Aorta (tissue), 5 donors: ENCODE measurements around the gene TPX2. TPM values are rescaled to one million over a fixed set of nuclear protein-coding genes. Genes with fewer than 3 reads are reported as not detected.

Source experiments
- ATAC-seq: fragments of 200-7000 bp; cut with Tn5 transposase; one replicate; pipeline ENCODE4 v1.9.1; 2022; ENCODE audit warnings: moderate library complexity; ENCODE audit not compliant: low FRiP score
- DNase-seq, 2 donors: peaks; one replicate each; pipeline ENCODE4 v3.0.0-alpha.2; 2020
- H3K27ac ChIP-seq, 2 donors: one replicate each; pipeline ENCODE4 v1.5.1; 2013; ENCODE audit warnings: low read length in 2 of 2, mild to moderate bottlenecking in 2 of 2, moderate library complexity in 2 of 2, control low read depth in 1 of 2, inconsistent platforms in 1 of 2, low read depth in 1 of 2
- H3K27me3 ChIP-seq, 2 donors: one replicate each; pipeline ENCODE4 v1.6.1; 2013; ENCODE audit warnings: control low read depth in 1 of 2, low read length in 1 of 2, mild to moderate bottlenecking in 1 of 2, moderate library complexity in 1 of 2; ENCODE audit not compliant: insufficient read depth in 2 of 2, control insufficient read depth in 1 of 2
- H3K36me3 ChIP-seq, 2 donors: one replicate each; pipeline ENCODE4 v1.6.1; 2013; ENCODE audit warnings: control low read depth in 1 of 2, low read length in 1 of 2, mild to moderate bottlenecking in 1 of 2; ENCODE audit not compliant: insufficient read depth in 2 of 2, control insufficient read depth in 1 of 2
- H3K4me1 ChIP-seq, 2 donors: one replicate each; pipeline ENCODE4 v1.6.1; 2013; ENCODE audit warnings: low read length in 2 of 2, control low read depth in 1 of 2, mild to moderate bottlenecking in 1 of 2, moderate library complexity in 1 of 2; ENCODE audit not compliant: insufficient read depth in 2 of 2, control insufficient read depth in 1 of 2
- H3K4me3 ChIP-seq, 2 donors: one replicate each; pipeline ENCODE4 v1.5.1; 2013; ENCODE audit warnings: low read length in 2 of 2, control low read depth in 1 of 2, mild to moderate bottlenecking in 1 of 2
- H3K9me3 ChIP-seq: one replicate; pipeline ENCODE4 v1.6.1; 2013; ENCODE audit warnings: mild to moderate bottlenecking, low read length; ENCODE audit not compliant: control insufficient read depth
- WGBS, 2 donors: extraction: QIAGEN DNeasy Blood & Tissue Kit; methylation state at CpG; one replicate each; pipeline ENCODE4 v1.1.7; 2013; 5-methylcytosine and 5-hydroxymethylcytosine counted together
- intact Hi-C, 2 donors: fragments of 100-400 bp; cut with DNase I; formaldehyde crosslinking; loops; one replicate each; pipeline versions ENCODE4 v1.14.2 to v1.15.0; 2022
- polyA plus RNA-seq, 2 donors: library from polyadenylated mRNA; stranded (reverse); fragments of 200-250 nt; gene quantifications; one replicate each; pipeline ENCODE4 v1.2.3, GENCODE V29; 2013
- total RNA-seq, 2 donors: library from RNA; stranded (reverse); fragmentation: NEBNext Ultra II Directional; extraction: Animal tissue kit (Norgen Biotek cat#: 25700); gene quantifications; one replicate each; pipeline ENCODE4 v1.2.1, GENCODE V29; 2021
- donor health status: healthy with polysubstance abuse.
- donor health status: Bipolar disorder and iron deficiency.
- donor health status: DM: no; HTN: no; CAD: no.
- donor health status: DM: no; HTN: no; CAD: no.
- donor health status: DM: yes; HTN: yes; CAD: no.

The TPX2 gene
- total and polyA plus RNA-seq, 4 donors: 0.75 to 5.4 (median 1.8) TPM

DNA sequence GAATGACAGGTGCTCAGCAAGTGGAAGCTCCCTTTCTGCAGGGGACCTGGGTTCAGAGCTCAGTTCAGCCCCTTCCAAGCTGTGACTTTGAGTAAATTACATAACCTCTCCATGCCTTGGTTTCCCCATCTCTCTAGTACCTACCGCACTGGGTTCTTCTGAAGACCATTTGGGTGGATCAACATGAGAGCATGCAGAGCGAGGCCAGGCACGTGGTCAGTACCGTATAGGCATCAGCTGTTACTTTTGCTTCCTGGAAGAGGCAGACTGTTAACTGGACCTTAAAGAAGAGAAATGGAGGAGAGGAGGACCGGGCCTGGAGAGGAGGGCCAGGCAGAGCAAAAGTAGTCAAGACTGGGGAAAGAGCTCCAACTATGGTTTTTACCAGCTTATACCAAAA lies 78.4 kb downstream of the TPX2 start:
- Histone ChIP-seq H3K36me3 (no peaks in the 10 kb centered on the region), H3K4me1 (peaks cover 2% of the 10 kb centered on the region in 2 donors), H3K27ac (peak overlapping the region in 1 of 2 donors; percentile 10), H3K9me3 (no peaks in the 10 kb centered on the region), H3K4me3 (no peak overlapping the region), H3K27me3 (no peaks in the 10 kb centered on the region)
- intact Hi-C loops: loop anchor here in 1 of 2 donors (5.0 kb wide), 1 partner anchor 80 kb away; the partner anchor contains the start of gene TPX2
- no peak for ATAC-seq
- WGBS, 2 donors: 91 to 94% methylated on average over 5 of the region's 5 CpGs
- no peak for DNase-seq

DNA sequence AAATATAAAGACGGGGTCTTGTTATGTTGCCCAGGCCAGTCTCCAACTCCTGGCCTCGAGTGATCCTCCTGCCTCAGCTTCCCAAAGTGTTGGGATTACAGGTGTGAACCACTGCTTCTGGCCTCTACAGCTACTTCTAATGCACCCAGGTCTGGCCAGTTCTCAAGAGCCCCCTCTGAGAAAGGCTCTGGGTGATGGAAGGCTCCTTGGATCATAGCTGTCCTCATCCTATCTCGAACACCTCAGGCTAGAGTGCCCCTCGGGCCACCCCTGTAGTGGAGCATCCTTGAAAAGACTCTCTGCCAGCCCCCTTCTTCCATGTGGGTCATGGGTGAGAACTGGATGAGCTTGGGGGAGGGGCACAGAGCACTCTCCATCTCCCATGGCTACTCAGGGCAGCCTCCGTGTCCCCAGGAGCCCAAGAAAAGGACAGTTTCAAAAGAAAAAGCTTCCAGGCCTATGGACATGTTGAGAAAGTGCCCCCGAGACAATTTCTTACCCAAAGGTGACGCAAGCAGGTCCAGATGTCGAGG lies 79.4 kb downstream of the TPX2 start:
- H3K36me3 ChIP-seq: no peaks in the 10 kb centered on the region
- no peaks in the 10 kb centered on the region for H3K27me3 ChIP-seq
- 87 to 92% methylated on average over 8 of the region's 8 CpGs for WGBS, 2 donors
- intact Hi-C loops: loop anchor here in 1 of 2 donors (5.0 kb wide), 1 partner anchor 81 kb away; the partner anchor contains the start of gene TPX2
- DNase-seq: no peak
- no peak overlapping the region for H3K4me3 ChIP-seq
- no peaks in the 10 kb centered on the region for H3K9me3 ChIP-seq
- H3K27ac ChIP-seq: no peak overlapping the region
- no peak for ATAC-seq
- H3K4me1 ChIP-seq: peaks cover 2% of the 10 kb centered on the region in 2 donors

DNA sequence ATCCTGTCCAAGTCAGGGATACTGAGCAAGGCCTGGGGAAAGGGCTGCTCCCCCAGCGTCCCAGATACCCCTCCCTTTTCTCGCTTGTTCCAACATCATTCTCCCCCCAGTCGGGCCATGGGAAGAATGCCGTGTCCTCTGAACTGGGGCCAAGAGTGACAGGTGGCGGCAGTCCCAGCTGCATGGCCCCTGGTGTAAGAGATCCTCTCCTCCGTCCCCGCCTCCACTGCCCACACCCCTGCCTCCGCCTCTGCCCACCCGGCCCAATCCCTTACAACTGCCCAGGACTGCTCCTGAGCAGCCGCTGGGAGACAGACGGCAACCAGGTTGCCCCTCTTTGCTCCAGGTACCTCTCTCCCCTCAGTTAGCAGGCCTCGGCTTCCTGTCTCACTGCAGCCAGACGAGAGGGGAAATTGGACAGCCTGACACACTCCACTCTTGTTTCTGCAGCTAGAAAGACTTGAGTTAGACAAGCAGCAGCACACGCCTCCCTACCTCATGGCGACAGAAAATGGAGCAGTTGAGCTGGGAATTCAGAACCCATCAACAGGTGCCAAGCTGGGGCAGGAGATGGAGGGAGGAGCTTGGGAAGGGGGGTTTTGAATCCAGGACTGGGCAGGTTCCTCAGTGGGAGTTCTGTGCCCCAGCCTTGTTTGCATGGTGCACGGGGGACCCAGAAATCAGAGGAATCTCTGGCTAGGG lies 80.1 kb downstream of the TPX2 start, which contains the start of gene MYLK2:
MYLK2 (plus strand) TSS at position 274 of the 702 bp plus-strand sequence; CDS start at position 499, 225 bp downstream.
- intact Hi-C loops: loop anchor here in 1 of 2 donors (5.0 kb wide), 1 partner anchor 82 kb away; the partner anchor contains the start of gene TPX2

DNA sequence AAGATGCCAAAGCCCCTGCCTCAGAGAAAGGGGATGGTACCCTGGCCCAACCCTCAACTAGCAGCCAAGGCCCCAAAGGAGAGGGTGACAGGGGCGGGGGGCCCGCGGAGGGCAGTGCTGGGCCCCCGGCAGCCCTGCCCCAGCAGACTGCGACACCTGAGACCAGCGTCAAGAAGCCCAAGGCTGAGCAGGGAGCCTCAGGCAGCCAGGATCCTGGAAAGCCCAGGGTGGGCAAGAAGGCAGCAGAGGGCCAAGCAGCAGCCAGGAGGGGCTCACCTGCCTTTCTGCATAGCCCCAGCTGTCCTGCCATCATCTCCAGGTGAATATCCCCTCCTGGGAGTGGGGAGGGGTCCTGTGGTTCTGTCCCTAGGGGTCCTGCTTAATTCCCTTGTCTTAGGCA lies 81.1 kb downstream of the TPX2 start:
- WGBS, 2 donors: 80 to 86% methylated on average over 6 of the region's 6 CpGs
- Histone ChIP-seq H3K27ac (no peak overlapping the region), H3K9me3 (no peaks in the 10 kb centered on the region), H3K36me3 (no peaks in the 10 kb centered on the region), H3K4me1 (no peaks in the 10 kb centered on the region), H3K4me3 (no peak overlapping the region), H3K27me3 (no peaks in the 10 kb centered on the region)
- ATAC-seq (no peak), DNase-seq (no peak)
- intact Hi-C loops: loop anchor here (5.0 to 10.0 kb wide), 3 partner anchors 85 to 272 kb away; partner anchors contain the start of gene TPX2 (in 1 of the 2)

More for the DNA sequence above, 80.1 kb downstream of the TPX2 start, which contains the start of gene MYLK2:
- ATAC-seq (no peak), DNase-seq (peak in 1 of 2 donors; percentile 70)
- peaks cover 0 to 2% of the 10 kb centered on the region in 2 donors for H3K4me1 ChIP-seq
- no peaks in the 10 kb centered on the region for H3K36me3 ChIP-seq
- no peak within 1 kb of the TSS for H3K27ac ChIP-seq
- 27 to 38% methylated on average over 14 to 16 of the region's 16 CpGs for WGBS, 2 donors
- H3K27me3 ChIP-seq: no peaks in the 10 kb centered on the region
- no peaks in the 10 kb centered on the region for H3K9me3 ChIP-seq
- no peak within 1 kb of the TSS for H3K4me3 ChIP-seq

DNA sequence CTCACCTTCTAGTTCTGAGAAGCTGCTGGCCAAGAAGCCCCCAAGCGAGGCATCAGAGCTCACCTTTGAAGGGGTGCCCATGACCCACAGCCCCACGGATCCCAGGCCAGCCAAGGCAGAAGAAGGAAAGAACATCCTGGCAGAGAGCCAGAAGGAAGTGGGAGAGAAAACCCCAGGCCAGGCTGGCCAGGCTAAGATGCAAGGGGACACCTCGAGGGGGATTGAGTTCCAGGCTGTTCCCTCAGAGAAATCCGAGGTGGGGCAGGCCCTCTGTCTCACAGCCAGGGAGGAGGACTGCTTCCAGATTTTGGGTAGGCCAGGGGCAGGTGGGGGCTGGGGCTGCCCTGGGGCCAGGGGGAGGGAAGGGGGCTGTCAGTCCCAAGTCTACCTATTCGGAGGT lies 82.3 kb downstream of the TPX2 start:
- no peaks in the 10 kb centered on the region for H3K4me1 ChIP-seq
- H3K27ac ChIP-seq: no peak overlapping the region
- H3K9me3 ChIP-seq: no peaks in the 10 kb centered on the region
- no peaks in the 10 kb centered on the region for H3K27me3 ChIP-seq
- ATAC-seq (no peak), DNase-seq (no peak)
- intact Hi-C loops: loop anchor here (5.0 to 10.0 kb wide), 3 partner anchors 87 to 271 kb away; partner anchors contain the start of gene TPX2 (in 1 of the 2)
- H3K36me3 ChIP-seq: no peaks in the 10 kb centered on the region
- WGBS, 2 donors: 28 to 31% methylated on average over 5 of the region's 5 CpGs
- H3K4me3 ChIP-seq: no peak overlapping the region

DNA sequence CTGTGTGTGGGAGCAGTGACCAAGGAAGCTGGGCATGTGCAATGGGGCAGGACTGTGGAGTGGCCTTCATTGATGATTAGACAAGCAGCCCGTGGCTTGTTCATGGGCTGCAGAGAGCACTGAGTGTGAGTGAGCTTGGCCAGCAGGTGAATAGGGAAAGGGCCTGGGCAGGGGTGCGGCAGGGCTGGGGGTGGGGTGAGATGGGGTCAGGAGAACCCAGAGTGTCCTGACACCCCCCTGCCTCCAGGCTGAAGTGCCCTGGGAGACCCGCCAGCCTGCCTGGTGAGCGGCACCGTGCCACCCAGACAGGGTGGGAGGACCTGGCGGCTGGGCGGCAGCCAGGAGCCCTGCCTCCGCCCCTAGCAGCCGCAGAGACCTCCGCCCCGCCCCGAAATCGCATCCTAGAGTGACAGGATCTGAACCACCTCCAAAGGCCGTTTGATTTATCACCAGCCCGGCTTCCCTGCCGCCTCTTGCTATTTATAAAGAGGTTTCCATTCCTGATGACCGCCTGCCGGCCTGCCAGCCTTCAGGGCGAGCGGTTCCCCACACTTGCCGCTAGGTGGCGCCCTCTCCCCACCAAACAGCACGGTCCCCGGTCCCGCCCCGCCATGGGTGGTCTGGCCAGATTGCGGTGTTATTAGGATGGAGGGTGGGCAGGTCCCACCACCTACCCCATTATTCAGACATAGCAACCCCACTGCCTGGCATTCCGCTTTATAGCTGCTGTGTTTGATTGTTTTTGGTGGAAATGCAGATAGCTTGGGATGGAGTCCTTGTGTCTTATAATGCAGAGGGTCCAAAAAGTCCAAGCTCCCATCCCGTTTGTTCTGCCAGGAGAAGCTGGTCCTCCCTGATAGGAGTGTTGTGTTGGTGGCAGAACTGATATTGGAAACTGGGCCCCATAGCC lies 83.6 kb downstream of the TPX2 start:
- Histone ChIP-seq H3K27ac (peak overlapping the region in 1 of 2 donors; percentile 62), H3K4me3 (no peak overlapping the region), H3K9me3 (no peaks in the 10 kb centered on the region), H3K4me1 (no peaks in the 10 kb centered on the region), H3K27me3 (no peaks in the 10 kb centered on the region), H3K36me3 (no peaks in the 10 kb centered on the region)
- intact Hi-C loops: loop anchor here (1.0 to 10.0 kb wide), 7 partner anchors 22 to 270 kb away; partner anchors contain the start of genes FOXS1 (in 1 of the 2), PDRG1 (in 1 of the 2) and TPX2 (in 1 of the 2)
- ATAC-seq: peak; percentile 93
- WGBS, 2 donors: 1% methylated on average over 27 to 29 of the region's 29 CpGs
- DNase-seq: peak; percentile 87 to 96

DNA sequence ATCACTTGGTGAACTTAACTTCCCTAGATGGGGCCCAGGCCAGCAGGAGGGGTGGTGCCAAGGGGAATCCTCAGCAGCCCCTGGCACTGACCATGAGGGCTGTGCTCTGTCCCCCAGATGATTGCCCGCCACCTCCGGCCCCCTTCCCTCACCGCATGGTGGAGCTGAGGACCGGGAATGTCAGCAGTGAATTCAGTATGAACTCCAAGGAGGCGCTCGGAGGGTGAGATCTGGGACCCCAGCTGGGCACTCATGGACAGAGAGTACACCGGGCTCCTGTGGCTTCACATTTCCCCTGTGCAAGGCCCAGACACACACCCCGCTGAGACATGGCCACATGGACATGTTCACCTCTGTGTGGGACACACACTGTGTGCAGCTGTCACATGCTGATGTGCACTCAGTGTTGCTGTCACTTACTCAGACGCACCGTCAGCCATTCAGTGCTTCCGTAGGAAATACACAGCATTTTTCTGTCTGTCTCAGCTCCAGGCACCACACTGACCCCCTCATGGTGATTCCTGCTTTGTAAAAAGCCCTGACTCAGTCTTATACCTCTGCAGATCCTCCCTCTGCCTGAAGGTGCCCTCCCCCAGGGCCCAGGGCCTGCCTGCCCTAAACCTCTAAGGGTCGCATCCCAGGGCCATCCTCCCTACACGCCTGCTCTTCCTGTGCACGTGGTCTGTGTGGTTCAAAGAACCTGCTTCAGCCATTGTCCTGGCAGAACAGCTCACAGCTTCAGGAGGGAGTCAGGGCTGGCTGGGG lies 84.5 kb downstream of the TPX2 start:
- intact Hi-C loops: loop anchor here (2.0 to 10.0 kb wide), 6 partner anchors 21 to 269 kb away; partner anchors contain the start of genes PDRG1 (in 2 of the 2), FOXS1 (in 1 of the 2) and TPX2 (in 1 of the 2)

More for the DNA sequence above, 84.5 kb downstream of the TPX2 start:
- ATAC-seq (no peak), DNase-seq (peak in 1 of 2 donors; percentile 47)
- no peak overlapping the region for H3K27ac ChIP-seq
- H3K4me3 ChIP-seq: no peak overlapping the region
- H3K4me1 ChIP-seq: no peaks in the 10 kb centered on the region
- 30 to 32% methylated on average over 14 of the region's 14 CpGs for WGBS, 2 donors
- no peaks in the 10 kb centered on the region for H3K27me3 ChIP-seq
- no peaks in the 10 kb centered on the region for H3K36me3 ChIP-seq
- no peaks in the 10 kb centered on the region for H3K9me3 ChIP-seq
